Progenitor cell of endocrine pancreas (in vitro differentiated cells): Measurements from ENCODE around the gene STOX2. TPM values are rescaled to one million over a fixed set of nuclear protein-coding genes. Genes with fewer than 3 reads are reported as not detected.

Source experiments
- DNase-seq: peaks from one replicate; pipeline ENCODE4 v3.0.0; 2021; ENCODE audit warnings: low spot score; ENCODE audit not compliant: unreplicated experiment
- H3K27ac Mint-ChIP-seq: 2 replicates; pipeline ENCODE4 v1.8.0; 2021; ENCODE audit warnings: mild to moderate bottlenecking, moderate library complexity, mixed read lengths
- H3K27me3 Mint-ChIP-seq: 2 replicates; pipeline ENCODE4 v1.8.0; 2021; ENCODE audit warnings: mixed read lengths
- H3K36me3 Mint-ChIP-seq: 2 replicates; pipeline ENCODE4 v1.8.0; 2022; ENCODE audit warnings: mixed read lengths; ENCODE audit not compliant: insufficient read depth
- H3K4me1 Mint-ChIP-seq: 2 replicates; pipeline ENCODE4 v1.8.0; 2021; ENCODE audit warnings: low read depth, mixed read lengths
- H3K4me3 Mint-ChIP-seq: 2 replicates; pipeline ENCODE4 v1.8.0; 2021; ENCODE audit warnings: low read depth, mild to moderate bottlenecking, moderate library complexity, mixed read lengths
- H3K9me3 Mint-ChIP-seq: 2 replicates; pipeline ENCODE4 v1.8.0; 2021; ENCODE audit warnings: low read depth, mixed read lengths
- CTCF ChIP-seq: fragments of 200-600 bp; sonication (generic); IDR thresholded peaks from one replicate; pipeline ENCODE4 v1.5.0; 2021; ENCODE audit warnings: antibody characterized with exemption, mild to moderate bottlenecking; ENCODE audit not compliant: unreplicated experiment
- total RNA-seq: library from RNA; stranded (reverse); gene quantifications from 2 replicates; pipeline ENCODE4 v1.2.1, GENCODE V29; 2021

Gene STOX2
- total RNA-seq, 1 donor from 2014 or later = 21.9 TPM

GRCh38 chr4:183988874-183989273 lies 83.8 kb downstream of the STOX2 start:
- Mint-ChIP-seq H3K36me3 (no peaks in the 10 kb centered on the region), H3K27me3 (no peaks in the 10 kb centered on the region), H3K4me1 (peaks cover 3% of the 10 kb centered on the region), H3K27ac (no peak overlapping the region), H3K9me3 (no peaks in the 10 kb centered on the region), H3K4me3 (no peak overlapping the region)
- DNase-seq = no peak
- no peak for TF ChIP-seq CTCF

GRCh38 chr4:183989461-183989860 lies 84.4 kb downstream of the STOX2 start:
- Mint-ChIP-seq H3K4me1 (peaks cover 3% of the 10 kb centered on the region), H3K4me3 (no peak overlapping the region), H3K9me3 (no peaks in the 10 kb centered on the region), H3K27ac (no peak overlapping the region), H3K36me3 (no peaks in the 10 kb centered on the region), H3K27me3 (no peaks in the 10 kb centered on the region)
- DNase-seq = no peak
- TF ChIP-seq CTCF = no peak

GRCh38 chr4:183989931-183990330 lies 84.8 kb downstream of the STOX2 start:
- no peak for TF ChIP-seq CTCF
- DNase-seq = no peak
- Mint-ChIP-seq H3K4me1 (peaks cover 3% of the 10 kb centered on the region), H3K4me3 (no peak overlapping the region), H3K27me3 (no peaks in the 10 kb centered on the region), H3K36me3 (no peaks in the 10 kb centered on the region), H3K27ac (no peak overlapping the region), H3K9me3 (no peaks in the 10 kb centered on the region)

- Mint-ChIP-seq H3K36me3 (no peaks in the 10 kb centered on the region), H3K4me3 (no peak overlapping the region), H3K27ac (no peak overlapping the region), H3K27me3 (no peaks in the 10 kb centered on the region), H3K9me3 (no peaks in the 10 kb centered on the region), H3K4me1 (peaks cover 3% of the 10 kb centered on the region)
- no peak for TF ChIP-seq CTCF
- DNase-seq = no peak
These were observed 88.6 kb downstream of the STOX2 start for GRCh38 chr4:183993676-183994075.

GRCh38 chr4:183995570-183995969 lies 90.5 kb downstream of the STOX2 start:
- Mint-ChIP-seq H3K36me3 (peaks cover 3% of the 10 kb centered on the region), H3K4me1 (peaks cover 3% of the 10 kb centered on the region), H3K4me3 (no peak overlapping the region), H3K9me3 (no peaks in the 10 kb centered on the region), H3K27me3 (no peaks in the 10 kb centered on the region), H3K27ac (no peak overlapping the region)
- no peak for TF ChIP-seq CTCF
- DNase-seq = no peak
